DMS114 treated with DMSO at 0.1 percent for 48 hours (cell line): Measurements from ENCODE around the gene HNRNPK.
"Not testable (repeated sequence)": the region's sequence is repeated elsewhere in the genome, so short reads cannot be mapped to it uniquely, and the experiment has no call there.

Experiments
- DNase-seq: peaks from one replicate; lab custom pipeline; 2025; ENCODE audit not compliant: unreplicated experiment; lab: John Stamatoyannopoulos, UW

The HNRNPK gene

DNA sequence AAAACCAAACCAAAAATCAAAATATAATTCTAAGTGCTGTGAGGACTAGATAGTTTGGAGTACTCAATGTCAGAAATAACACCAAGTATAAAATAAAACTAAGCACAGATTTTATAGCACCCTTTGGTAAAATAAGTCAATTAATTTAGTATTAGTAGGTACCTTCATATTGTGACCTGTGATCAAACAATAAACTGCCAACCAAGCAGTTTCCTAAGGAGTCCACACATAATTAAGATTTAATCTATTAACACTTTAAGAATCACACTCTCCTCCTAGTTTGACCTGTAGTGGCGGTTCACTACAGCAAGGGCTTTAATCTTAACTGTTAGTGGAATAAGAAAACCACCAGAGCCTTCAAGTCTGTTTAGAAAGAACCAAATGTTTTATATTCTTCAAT, 2.8 kb downstream of the HNRNPK start:
- DNase-seq, result no peak

DNA sequence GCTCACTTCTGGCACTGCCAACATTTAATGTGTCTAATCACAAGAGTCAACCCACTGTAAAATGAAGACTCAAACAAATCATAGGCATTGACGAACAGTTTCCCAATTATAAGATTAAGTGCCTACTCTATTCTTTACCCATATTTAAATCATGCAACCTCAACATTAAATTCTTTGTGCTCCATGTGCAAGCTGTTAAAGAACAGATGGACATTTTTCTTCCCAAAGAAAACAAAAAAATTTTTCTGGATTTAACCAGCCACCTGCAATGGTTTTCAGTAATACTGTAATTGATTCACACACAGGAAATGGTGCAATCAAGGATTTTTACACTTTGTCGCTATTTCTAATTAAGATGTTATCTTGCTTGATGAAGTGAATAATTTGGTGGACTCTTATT, 3.6 kb downstream of the HNRNPK start:
- DNase-seq, result no peak

DNA sequence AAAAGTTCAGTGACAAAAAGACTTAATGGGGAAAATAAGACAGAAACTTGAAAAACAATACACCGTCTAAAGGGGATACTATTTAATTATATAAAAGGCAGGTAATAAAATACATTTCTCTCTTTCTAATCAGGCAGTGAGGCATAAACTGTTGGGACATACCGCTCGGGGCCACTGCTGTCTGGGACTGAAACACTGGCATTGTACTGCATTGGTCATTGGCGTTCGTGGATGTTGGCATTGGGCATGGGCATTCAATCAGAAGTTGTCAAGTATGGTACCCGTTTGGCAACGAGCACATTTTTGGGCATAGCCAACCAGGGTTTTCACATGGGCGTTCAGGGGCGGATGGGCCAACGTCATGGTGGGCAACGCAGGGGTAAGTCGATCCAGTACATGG, 4.7 kb downstream of the HNRNPK start:
- no peak for DNase-seq

- no peak for DNase-seq
Measured at GRCh38 chr9:83972286-83972685, 7.7 kb downstream of the HNRNPK start.

- no peak for DNase-seq
Measured at GRCh38 chr9:83971485-83971884, 8.5 kb downstream of the HNRNPK start.

DNA sequence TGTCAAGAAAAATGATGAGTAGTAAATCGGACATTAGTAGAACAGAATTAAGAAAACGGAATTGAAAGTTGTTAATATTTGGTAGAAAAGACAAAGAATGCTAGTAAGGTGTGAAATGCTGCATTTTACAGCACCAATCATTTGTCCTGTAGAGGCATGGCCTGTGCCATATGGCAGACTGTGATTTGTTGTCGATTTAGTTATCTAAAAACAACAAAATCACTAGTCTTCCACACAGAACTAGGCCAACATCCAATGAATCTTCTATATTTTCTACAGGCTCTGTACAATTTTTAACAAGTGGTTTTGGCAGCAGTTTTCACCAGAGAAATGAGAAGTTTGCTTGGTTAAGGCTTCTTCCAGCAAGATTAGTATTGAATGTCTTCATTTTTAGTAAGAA, 10.4 kb downstream of the HNRNPK start:
- DNase-seq, result no peak

GRCh38 chr9:83967073-83967472, 12.9 kb downstream of the HNRNPK start:
- no peak for DNase-seq

GRCh38 chr9:83966209-83966582, 13.8 kb downstream of the HNRNPK start:
- no peak for DNase-seq

DNA sequence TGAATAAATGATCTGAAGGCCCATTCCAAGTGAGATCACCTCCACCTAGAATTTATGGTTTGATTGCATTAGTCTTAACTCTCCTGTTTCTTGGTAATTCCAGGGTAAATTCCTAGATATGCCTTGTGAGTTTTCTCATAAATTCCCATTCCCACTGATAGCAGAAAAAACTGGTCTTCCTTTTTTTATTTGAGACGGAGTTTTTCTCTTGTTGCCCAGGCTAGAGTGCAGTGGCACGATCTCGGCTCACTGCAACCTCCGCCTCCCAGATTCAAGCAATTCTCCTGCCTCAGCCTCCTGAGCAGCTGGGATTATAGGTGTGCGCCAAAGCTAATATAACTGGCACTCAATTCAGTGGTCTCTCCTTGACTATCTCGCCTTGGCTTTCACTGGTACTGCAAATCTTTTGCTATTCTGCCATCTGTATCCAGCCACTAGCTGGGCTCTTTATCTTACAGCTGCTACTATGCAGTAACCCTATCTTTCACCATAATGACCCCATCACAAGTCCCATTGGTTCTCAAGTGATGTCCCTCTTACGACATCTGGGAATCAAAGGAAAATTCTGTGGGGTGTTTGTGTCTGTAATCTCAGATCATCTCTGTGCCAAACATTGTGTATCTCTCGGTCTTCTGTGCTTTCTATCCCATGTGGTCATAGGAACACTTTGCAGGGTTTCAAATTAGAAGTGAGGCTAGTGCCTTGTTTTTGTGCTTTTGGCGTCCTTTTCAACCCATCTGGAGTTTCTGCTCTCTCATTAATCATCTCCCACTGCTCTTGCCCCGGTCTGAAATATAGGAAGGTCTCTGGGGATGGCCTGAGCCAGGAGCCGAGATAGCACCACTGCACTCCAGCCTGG, 14.4 kb downstream of the HNRNPK start:
- DNase-seq, result peak; percentile 37

DNA sequence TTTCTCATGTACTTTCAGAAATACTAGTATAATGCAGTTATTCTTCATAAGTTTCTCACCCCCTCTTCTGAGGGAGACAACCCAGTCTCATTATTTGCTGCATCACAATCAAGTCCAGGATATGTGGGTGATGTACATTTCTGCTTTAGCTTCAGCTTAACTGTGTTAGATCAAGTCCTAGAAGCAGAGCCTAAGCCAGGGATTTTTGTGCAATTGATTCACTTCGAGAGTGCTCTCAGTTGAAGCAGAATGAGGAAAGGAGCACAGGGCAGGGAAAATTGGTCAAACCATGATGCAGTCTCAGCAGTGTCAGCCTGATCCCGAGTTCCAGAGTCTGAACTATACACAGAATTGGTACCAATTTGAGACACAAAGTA, 15.1 kb downstream of the HNRNPK start:
- DNase-seq, result peak; percentile 40

- DNase-seq, result no peak
Measured at GRCh38 chr9:83962165-83962564, 17.9 kb downstream of the HNRNPK start.

DNA sequence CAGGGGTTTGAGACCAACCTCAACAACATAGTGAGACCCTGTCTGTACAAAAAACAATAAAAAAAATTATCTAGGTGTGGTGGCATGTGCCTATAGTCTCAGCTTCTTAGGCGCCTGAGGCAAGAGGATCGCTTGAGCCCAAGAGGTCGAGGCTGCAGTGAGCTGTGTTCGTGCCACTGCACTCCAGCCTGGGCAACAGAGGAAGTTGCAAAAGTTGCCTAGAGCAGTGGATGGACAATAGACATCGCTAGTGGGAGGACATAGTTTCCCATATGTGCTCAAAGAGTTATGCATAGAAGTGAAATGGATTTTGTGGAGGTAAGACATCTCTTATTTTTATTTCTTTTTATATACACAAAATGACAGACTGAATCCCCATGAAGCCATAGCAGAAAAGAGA, 19.0 kb downstream of the HNRNPK start:
- DNase-seq, result no peak

- no peak for DNase-seq
Measured at GRCh38 chr9:83959061-83959460, 21.0 kb downstream of the HNRNPK start.

DNA sequence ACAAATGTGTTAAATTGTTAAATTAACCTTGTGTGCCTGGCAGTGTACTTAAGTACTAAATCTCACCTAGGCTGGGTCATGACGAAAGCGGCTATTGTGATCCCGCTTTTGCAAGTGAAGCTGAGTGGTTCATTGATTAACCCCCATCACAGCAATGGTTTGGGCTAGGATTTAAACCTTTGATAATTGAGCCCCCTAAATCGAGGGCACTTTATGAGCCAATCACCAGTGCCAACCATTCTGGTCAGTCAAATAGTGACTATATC, 22.8 kb downstream of the HNRNPK start:
- DNase-seq, result no peak

DNA sequence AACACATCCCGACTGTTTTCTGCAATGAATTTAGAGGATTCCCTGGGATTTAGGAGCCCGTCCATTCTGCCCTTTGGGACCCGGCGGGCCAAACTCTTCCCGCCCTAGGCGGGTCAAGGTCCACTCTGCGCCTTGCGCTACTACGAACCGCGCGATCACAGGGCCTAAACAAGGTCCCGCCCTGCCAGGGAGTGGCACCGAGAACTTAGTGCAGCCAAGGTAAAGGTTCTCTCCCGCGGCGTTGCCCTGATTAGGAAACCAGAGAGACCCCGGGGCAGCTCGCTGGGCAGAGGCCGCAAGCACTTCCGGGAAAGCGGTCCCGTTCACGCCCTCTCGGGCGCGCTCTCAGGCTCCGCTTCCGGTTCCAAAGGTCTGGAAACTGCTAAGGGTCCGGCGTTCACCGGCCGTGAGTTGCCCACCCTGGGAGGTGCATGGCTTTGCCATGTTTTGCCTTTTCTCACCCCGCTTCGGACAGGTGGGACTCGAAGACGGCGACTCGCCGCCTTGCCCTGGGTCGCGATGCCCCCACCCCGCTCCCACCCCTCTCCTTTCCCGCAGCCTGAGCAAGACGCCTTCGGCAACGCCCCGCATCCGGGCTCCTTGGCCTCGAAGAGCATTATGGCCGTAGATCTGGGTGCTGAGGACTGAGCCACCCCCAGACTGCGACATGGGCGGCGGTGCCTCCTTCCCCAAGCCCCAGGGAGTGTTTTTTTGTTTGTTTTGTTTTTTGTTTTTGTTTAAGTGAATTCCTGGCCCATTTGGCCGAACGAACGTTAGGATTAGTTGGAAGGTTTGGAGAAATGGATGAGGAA, 23.4 kb downstream of the HNRNPK start:
- DNase-seq, result peak; percentile 39

DNA sequence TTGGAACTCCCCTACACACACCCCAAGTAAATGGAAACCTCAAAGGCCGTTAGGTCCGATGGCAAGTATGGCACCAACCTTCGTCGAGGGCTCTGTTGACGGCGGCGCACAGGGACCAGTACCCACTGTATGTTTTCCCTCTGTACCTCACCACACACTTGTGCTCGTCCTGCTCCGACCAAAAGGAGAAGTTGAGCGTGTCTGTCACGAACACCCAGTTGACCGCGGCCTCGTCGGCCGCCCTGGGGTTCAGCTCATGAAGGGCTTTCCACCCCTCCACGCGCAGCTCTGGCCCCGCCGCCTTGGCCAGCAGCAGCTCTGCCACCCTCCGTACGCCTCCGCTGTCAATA, 24.0 kb downstream of the HNRNPK start:
- DNase-seq, result no peak

- not testable (repeated sequence) for DNase-seq
Measured at GRCh38 chr9:83948096-83948495, 31.9 kb downstream of the HNRNPK start.

DNA sequence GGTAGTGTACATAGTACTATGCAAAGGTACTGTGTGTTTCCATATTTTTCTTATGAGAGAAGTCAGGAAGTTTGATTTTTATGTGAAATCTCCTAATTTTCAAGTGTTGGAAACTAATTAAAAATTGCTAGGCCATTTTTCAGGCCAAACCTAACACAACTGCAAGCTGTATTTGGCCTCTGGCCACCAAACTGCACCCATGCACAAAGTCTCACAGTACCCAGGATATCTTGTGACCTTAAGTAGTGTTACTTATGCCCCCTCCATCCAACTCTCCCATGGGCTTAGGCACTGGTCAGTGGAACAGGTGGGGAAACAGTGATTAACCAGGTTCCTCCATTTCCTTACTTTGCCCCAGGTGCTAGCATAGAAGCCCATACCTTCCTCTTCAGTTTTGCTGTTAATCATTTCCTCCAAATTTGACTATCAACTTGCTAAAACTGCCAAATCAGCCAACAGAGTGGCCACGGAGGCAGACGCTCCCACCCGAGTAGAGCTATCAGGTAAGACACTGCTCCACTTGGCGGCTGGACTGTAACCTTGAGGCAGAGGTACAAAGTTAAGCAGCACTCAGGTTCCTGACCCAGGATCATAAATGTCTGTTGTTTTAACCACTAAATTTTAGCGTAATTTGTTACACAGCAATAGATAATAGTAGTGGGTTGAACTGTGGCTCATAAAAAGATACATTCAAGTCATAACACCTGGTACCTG, 39.3 kb downstream of the HNRNPK start:
- DNase-seq, result no peak

DNA sequence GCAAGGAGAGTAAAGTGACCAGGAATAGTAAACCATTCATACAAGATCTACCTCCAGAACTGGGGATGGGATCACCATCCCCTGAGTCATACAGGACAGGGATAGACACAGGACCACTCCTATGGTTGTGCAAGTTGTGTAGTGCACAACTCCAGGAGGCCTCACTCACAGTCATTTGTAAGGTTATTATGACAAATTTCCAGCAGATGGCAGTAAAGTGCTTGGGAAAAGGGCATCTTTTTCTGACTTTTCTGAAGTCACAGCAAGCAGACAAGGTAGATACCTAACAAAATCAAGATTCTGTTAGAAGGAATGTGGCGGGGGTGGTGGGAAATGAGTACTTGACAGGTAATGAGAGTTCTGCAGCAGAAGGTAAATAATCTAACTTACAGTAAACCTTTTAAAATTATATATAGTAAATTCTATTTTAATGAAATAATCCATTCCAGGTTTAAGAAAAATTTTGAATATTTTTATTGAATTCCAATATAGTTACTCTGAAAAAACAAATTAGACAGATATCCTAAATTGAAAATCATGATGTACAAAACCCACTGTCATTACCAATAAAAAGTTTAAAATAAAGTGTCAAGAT, 42.1 kb downstream of the HNRNPK start:
- DNase-seq, result peak; percentile 48

DNA sequence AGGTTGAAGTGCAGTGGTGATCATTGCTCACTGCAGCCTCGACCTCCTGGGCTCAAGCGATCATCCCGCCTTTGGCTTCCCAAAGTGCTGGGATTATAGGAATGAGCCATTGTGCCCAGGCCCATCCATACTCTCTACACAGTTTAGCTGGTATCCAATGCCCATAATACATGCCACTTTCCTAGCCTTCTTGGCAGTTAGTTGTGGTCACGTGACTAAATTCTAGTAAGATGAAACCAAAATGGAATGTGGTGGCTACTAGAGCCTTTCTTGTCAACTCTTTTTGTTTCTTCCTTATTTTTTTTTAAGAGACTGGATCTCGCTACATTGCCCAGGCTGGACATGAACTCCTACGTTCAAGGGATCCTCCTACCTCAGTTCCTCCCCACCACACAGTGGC, 43.5 kb downstream of the HNRNPK start:
- DNase-seq, result no peak

- DNase-seq, result no peak
Measured at GRCh38 chr9:83935276-83935935, 44.6 kb downstream of the HNRNPK start.
